Bronchial epithelial cell (primary cell): ENCODE data around the gene PPP4R2. TPM values are rescaled to one million over a fixed set of nuclear protein-coding genes. Genes with fewer than 3 reads are reported as not detected.

ENCODE experiments used
- DNase-seq: peaks from one replicate; pipeline ENCODE4 v3.0.0-alpha.2; 2010; ENCODE audit warnings: low read depth
- FAIRE-seq: peaks from 2 replicates; lab custom pipeline; 2011; peaks lifted over from hg19 to GRCh38; lab: Jason Lieb, UNC
- H3K27me3 ChIP-seq: 2 replicates; pipeline ENCODE4 v1.5.1; 2011; ENCODE audit warnings: low read length; ENCODE audit not compliant: control insufficient read depth, insufficient read depth
- H3K36me3 ChIP-seq: 2 replicates; pipeline ENCODE4 v1.5.1; 2011; ENCODE audit warnings: low read length; ENCODE audit not compliant: control insufficient read depth, insufficient read depth
- H3K4me3 ChIP-seq: 2 replicates; pipeline ENCODE4 v1.5.1; 2011; ENCODE audit warnings: mild to moderate bottlenecking, low read depth, low read length, control low read depth
- total RNA-seq: library from RNA; depleted of rRNA; stranded (reverse); fragments of >200 nt; gene quantifications from 2 replicates; pipeline ENCODE4 v1.2.1, GENCODE V29; 2014
- TF ChIP-seq, protein P1 (sequence below): IDR thresholded peaks from 2 replicates; pipeline ENCODE4 v1.5.1; 2011; ENCODE audit warnings: mild to moderate bottlenecking, moderate library complexity, low read length, control low read depth, inconsistent platforms; ENCODE audit not compliant: insufficient read depth, severe bottlenecking

The PPP4R2 gene
- total RNA-seq, 1 donor from 2014 or later, result 82.1 TPM

DNA sequence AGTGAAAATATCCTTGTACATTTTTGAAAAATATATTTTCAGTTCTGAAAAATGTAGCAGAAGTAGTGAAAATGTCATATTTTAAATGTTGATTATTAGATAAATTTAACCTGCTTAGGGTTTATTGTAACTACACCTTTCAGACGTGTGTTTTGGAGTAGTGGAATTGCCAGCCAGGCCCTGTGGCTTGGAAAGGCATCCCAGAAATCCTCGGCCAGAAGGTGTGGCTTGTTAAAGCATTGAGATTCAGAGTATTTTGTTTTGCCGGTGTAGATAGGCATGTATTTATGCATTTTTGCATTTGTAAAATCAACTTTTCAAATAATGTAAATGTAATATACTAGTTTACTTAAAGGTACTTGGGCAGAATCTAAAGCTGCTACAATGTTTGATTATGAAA is 71.8 kb downstream of the PPP4R2 start:
- DNase-seq (no peak), FAIRE-seq (no peak)
- H3K27me3 ChIP-seq, result no peaks in the 10 kb centered on the region
- TF ChIP-seq, protein P1, sequence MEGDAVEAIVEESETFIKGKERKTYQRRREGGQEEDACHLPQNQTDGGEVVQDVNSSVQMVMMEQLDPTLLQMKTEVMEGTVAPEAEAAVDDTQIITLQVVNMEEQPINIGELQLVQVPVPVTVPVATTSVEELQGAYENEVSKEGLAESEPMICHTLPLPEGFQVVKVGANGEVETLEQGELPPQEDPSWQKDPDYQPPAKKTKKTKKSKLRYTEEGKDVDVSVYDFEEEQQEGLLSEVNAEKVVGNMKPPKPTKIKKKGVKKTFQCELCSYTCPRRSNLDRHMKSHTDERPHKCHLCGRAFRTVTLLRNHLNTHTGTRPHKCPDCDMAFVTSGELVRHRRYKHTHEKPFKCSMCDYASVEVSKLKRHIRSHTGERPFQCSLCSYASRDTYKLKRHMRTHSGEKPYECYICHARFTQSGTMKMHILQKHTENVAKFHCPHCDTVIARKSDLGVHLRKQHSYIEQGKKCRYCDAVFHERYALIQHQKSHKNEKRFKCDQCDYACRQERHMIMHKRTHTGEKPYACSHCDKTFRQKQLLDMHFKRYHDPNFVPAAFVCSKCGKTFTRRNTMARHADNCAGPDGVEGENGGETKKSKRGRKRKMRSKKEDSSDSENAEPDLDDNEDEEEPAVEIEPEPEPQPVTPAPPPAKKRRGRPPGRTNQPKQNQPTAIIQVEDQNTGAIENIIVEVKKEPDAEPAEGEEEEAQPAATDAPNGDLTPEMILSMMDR, result no peak
- no peak overlapping the region for H3K4me3 ChIP-seq
- no peaks in the 10 kb centered on the region for H3K36me3 ChIP-seq

DNA sequence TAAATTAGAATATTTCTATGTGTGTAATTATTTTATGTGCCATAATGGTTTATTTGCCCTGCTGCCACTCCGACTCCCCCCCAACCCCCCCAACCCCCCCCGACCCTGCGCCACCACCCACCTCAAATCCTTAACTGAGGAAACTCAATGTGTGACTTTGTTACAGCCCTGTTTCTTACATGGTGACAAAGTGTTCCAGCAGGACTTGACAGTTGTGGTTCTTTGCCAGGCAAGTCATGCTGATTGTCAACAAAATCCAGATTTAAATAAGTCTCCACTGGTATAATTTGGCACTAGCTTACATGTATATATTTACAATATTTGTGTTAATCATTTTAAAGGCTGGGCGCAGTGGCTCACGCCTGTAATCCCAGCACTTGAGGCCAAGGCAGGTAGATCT is 72.6 kb downstream of the PPP4R2 start:
- FAIRE-seq, result no peak

DNA sequence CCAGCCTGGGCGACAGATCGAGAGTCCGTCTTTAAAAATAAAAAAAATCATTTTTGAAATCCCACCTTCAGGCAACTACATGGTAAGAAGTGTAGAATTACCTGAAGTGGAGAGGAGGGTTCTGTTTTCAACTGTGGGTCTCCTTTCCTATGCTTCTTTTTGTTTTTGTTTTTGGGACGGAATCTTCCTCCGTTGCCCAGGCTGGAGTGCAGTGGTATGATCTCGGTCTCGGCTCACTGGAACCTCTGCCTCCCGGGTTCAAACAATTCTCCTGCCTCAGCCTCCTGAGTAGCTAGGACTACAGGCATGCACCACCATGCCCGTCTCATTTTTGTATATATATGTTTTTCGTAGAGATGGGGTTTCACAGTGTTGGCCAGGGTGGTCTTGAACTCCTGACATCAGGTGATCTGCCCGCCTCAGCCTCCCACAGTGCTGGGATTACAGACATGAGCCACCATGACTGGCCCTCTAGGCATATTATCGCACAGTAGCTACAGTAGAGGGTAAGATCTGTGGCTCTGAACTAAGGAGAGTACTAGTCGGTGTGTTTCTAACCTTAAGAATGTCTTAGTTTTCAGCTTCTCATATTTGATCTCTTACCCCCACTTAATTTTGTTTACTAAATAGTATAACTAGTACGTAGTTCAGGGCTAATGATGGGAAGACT is 73.3 kb downstream of the PPP4R2 start:
- FAIRE-seq (no peak), DNase-seq (no peak)
- Histone ChIP-seq H3K27me3 (no peaks in the 10 kb centered on the region), H3K4me3 (no peak overlapping the region), H3K36me3 (no peaks in the 10 kb centered on the region)
- TF ChIP-seq, protein P1, result no peak

More for the DNA sequence above, 72.6 kb downstream of the PPP4R2 start:
- DNase-seq, result no peak
- H3K4me3 ChIP-seq, result no peak overlapping the region
- TF ChIP-seq, protein P1, result no peak
- H3K36me3 ChIP-seq, result no peaks in the 10 kb centered on the region
- H3K27me3 ChIP-seq, result no peaks in the 10 kb centered on the region

DNA sequence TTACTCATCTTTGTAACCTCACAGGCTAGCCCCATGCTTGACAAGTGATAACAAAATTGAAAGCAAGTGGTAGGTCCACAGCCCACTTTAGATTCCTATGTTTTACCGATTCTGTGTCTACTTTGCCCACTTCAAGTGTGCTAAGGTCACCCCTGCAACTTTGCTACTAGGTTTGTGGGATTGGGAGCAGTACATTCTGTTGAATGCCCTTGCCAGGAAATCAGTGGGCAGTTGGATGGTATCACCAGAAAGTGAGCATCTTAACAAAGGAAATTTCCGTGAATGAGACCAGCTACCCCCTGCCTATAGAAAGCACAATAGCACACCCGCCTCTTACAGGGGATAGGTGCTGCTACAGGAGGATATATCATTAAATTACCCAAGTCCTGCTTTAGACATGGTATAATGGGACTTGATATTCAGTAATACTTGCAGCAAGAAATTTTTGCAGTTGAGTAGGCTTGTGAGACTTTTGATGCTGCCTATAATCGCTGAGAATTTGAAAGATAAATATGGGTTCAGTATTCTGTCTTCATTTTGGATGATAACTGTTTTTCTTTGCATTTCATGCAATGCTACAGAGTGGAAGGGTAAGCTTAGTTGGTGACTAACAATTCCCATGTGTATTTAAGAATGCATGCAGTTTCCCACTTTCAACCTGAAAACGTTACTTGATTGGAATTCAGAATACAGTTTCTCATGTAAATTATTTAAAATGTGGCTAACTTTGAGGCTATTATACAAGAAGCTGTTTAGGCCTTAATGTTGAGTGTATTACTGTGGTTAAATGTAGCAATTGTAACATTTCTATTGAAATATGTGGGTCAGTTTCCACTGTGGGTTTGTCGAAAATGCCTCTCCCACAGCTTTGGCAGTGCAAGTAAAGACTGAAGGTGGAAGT is 74.3 kb downstream of the PPP4R2 start:
- no peak overlapping the region for H3K4me3 ChIP-seq
- H3K36me3 ChIP-seq, result no peaks in the 10 kb centered on the region
- H3K27me3 ChIP-seq, result no peaks in the 10 kb centered on the region
- TF ChIP-seq, protein P1, result no peak
- no peak for FAIRE-seq
- no peak for DNase-seq

DNA sequence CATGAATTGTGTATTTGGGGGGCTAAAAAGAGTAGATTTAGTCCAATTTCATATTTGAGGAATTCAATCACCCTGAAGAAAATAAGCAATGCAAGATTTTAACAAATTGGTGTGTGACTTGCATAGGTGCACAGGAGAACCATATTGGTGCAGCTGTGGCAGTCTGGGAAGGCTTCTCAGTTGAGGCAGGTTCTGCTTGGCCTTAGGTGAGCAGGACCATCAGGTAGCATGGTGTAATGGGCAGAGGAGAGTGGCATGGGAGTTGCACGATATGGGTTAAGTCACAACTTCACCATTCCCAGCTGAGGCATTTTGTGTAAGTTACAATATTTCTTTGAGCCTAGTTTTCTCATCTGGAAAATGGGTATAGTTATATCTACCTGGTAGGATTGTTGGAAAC is 75.3 kb downstream of the PPP4R2 start:
- H3K27me3 ChIP-seq, result no peaks in the 10 kb centered on the region
- TF ChIP-seq, protein P1, result no peak
- no peak for DNase-seq
- H3K36me3 ChIP-seq, result no peaks in the 10 kb centered on the region
- H3K4me3 ChIP-seq, result no peak overlapping the region
- FAIRE-seq, result no peak
